Measurements from ENCODE around the gene RASGRF1. TPM values are rescaled to one million over a fixed set of nuclear protein-coding genes. Genes with fewer than 3 reads are reported as not detected.

The RASGRF1 gene, protein sequence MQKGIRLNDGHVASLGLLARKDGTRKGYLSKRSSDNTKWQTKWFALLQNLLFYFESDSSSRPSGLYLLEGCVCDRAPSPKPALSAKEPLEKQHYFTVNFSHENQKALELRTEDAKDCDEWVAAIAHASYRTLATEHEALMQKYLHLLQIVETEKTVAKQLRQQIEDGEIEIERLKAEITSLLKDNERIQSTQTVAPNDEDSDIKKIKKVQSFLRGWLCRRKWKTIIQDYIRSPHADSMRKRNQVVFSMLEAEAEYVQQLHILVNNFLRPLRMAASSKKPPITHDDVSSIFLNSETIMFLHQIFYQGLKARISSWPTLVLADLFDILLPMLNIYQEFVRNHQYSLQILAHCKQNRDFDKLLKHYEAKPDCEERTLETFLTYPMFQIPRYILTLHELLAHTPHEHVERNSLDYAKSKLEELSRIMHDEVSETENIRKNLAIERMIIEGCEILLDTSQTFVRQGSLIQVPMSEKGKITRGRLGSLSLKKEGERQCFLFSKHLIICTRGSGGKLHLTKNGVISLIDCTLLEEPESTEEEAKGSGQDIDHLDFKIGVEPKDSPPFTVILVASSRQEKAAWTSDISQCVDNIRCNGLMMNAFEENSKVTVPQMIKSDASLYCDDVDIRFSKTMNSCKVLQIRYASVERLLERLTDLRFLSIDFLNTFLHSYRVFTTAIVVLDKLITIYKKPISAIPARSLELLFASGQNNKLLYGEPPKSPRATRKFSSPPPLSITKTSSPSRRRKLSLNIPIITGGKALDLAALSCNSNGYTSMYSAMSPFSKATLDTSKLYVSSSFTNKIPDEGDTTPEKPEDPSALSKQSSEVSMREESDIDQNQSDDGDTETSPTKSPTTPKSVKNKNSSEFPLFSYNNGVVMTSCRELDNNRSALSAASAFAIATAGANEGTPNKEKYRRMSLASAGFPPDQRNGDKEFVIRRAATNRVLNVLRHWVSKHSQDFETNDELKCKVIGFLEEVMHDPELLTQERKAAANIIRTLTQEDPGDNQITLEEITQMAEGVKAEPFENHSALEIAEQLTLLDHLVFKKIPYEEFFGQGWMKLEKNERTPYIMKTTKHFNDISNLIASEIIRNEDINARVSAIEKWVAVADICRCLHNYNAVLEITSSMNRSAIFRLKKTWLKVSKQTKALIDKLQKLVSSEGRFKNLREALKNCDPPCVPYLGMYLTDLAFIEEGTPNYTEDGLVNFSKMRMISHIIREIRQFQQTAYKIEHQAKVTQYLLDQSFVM (N-terminal part only)
- 0.41 and 1.5 TPM in 2 replicates for total RNA-seq (ENCODE audit: low replicate concordance)
- long read RNA-seq, result 0 reads

GRCh38 chr15:79090487-79091203 is at the start of gene RASGRF1:
TSS of gene RASGRF1 (minus strand) at chr15:79090780. CDS start at chr15:79090498, 282 bp downstream.
- no peaks in the 10 kb centered on the region for H3K9me3 Mint-ChIP-seq

DNA sequence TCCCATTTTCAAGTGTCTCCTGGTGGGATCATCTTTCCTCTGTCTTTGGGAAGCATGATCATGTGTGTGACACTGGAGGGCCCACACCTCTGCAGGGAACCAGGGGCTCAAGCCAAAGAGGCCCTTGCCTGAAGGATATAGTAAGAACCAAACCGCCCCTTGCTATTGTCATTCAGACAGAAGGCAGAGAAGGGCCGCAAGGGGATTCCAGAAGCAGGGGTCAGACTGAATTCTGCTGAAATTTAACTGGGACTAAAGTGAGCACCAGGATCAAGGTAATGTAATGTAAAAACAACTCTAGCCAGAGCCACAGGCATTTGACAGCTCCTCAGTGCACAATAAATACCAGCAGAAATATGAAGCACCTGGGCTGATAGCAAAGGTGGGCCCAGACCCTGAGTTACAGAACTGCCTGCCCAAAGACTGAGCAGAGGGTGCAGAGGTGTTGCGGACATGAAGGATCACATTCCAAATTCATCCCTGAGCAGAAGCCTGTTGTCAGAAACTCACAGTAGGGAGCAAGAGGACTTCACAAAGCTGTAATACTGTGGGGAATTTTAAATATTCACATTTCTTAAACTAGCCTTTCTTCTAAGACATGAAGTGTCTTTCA is 46.0 kb upstream of the RASGRF1 start:
- peaks cover 33% of the 10 kb centered on the region for H3K27me3 Mint-ChIP-seq
- TF ChIP-seq, protein P1, sequence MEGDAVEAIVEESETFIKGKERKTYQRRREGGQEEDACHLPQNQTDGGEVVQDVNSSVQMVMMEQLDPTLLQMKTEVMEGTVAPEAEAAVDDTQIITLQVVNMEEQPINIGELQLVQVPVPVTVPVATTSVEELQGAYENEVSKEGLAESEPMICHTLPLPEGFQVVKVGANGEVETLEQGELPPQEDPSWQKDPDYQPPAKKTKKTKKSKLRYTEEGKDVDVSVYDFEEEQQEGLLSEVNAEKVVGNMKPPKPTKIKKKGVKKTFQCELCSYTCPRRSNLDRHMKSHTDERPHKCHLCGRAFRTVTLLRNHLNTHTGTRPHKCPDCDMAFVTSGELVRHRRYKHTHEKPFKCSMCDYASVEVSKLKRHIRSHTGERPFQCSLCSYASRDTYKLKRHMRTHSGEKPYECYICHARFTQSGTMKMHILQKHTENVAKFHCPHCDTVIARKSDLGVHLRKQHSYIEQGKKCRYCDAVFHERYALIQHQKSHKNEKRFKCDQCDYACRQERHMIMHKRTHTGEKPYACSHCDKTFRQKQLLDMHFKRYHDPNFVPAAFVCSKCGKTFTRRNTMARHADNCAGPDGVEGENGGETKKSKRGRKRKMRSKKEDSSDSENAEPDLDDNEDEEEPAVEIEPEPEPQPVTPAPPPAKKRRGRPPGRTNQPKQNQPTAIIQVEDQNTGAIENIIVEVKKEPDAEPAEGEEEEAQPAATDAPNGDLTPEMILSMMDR (conservative IDR thresholded peaks at IDR 0.05), result no peak
- no peaks in the 10 kb centered on the region for H3K36me3 Mint-ChIP-seq
- no peak for DNase-seq (ENCODE audit: extremely low spot score, unreplicated experiment)
- peaks cover 11% of the 10 kb centered on the region for H3K9me3 Mint-ChIP-seq
- peaks cover 9% of the 10 kb centered on the region for H3K4me1 Mint-ChIP-seq (ENCODE audit: unreplicated experiment)
- no peak overlapping the region for H3K27ac Mint-ChIP-seq
- no peak overlapping the region for H3K4me3 Mint-ChIP-seq

More at GRCh38 chr15:79090487-79091203, at the start of gene RASGRF1:
- Mint-ChIP-seq H3K27ac (peak within 1 kb of the TSS; percentile 53), H3K27me3 (peaks cover 90% of the 10 kb centered on the region), H3K4me3 (peak within 1 kb of the TSS; percentile 87), H3K4me1 (ENCODE audit: unreplicated experiment) (no peaks in the 10 kb centered on the region), H3K36me3 (no peaks in the 10 kb centered on the region)
- TF ChIP-seq, protein P1 (conservative IDR thresholded peaks at IDR 0.05), result no peak
- DNase-seq (ENCODE audit: extremely low spot score, unreplicated experiment), result peak; percentile 67

DNA sequence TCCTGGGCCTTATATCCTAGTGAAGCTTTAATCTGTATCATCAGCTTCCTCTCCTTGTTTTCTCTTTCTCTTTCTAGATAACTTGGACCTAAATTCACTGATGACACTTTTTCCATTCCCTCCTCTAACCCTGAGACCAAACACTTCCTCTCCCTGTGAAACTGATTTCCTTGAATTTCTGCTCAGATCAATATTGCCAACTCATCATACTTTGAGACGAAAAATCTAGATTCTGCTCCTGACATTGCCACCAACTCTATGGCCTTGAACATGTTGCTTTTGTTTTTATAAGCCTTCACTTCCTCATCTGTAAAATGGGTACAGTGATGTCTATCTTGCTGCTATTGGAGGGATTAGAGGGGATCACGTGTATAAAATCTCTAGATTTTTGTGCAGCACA is 42.7 kb upstream of the RASGRF1 start:
- Mint-ChIP-seq H3K27ac (no peak overlapping the region), H3K36me3 (no peaks in the 10 kb centered on the region), H3K27me3 (peaks cover 43% of the 10 kb centered on the region), H3K4me3 (no peak overlapping the region), H3K4me1 (ENCODE audit: unreplicated experiment) (peaks cover 5% of the 10 kb centered on the region), H3K9me3 (peaks cover 15% of the 10 kb centered on the region)
- TF ChIP-seq, protein P1 (conservative IDR thresholded peaks at IDR 0.05), result no peak
- DNase-seq (ENCODE audit: extremely low spot score, unreplicated experiment), result no peak

DNA sequence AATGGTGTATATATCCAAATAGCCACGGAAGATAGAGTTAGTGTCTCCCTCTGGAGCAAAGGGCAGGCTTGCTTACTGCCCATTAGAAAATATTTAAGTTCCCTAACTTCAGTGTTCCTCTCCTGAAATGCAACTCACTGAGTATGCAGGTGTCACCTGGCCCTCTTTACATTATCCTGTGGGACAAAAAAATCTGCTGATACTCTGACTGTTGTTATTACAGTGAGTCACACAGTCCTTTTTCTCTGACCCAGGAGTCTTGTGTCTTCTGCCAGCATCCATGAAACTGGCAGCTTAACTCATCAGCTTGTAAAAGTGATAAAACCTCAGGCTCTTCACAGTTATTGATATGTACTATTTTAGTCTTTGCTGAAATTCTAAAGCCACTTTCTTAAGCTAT is 42.2 kb upstream of the RASGRF1 start:
- Mint-ChIP-seq H3K4me3 (no peak overlapping the region), H3K9me3 (peaks cover 16% of the 10 kb centered on the region), H3K36me3 (no peaks in the 10 kb centered on the region), H3K27me3 (peaks cover 45% of the 10 kb centered on the region), H3K4me1 (ENCODE audit: unreplicated experiment) (peaks cover 5% of the 10 kb centered on the region), H3K27ac (no peak overlapping the region)
- TF ChIP-seq, protein P1 (conservative IDR thresholded peaks at IDR 0.05), result no peak
- DNase-seq (ENCODE audit: extremely low spot score, unreplicated experiment), result no peak
